ENCODE results near the gene GRIN3B.

The GRIN3B gene

GRCh38 chr19:1041835-1042685 lies 41.8 kb downstream of the GRIN3B start:
- Mint-ChIP-seq H3K9me3 (no peaks in the 10 kb centered on the region), H3K4me3 (no peak overlapping the region), H3K27me3 (ENCODE audit: low read depth, poor library complexity) (peaks cover 3% of the 10 kb centered on the region), H3K27ac (no peak overlapping the region), H3K4me1 (peaks cover 29% of the 10 kb centered on the region), H3K36me3 (ENCODE audit: low read depth) (peaks cover 18% of the 10 kb centered on the region)
- DNase-seq: no peak
- no peak for TF ChIP-seq CTCF (IDR thresholded peaks at IDR 0.05)

GRCh38 chr19:1042689-1043511 lies 42.7 kb downstream of the GRIN3B start:
- H3K36me3 Mint-ChIP-seq (ENCODE audit: low read depth): peaks cover 11% of the 10 kb centered on the region
- H3K4me3 Mint-ChIP-seq: no peak overlapping the region
- no peak overlapping the region for H3K27ac Mint-ChIP-seq
- no peak for TF ChIP-seq CTCF (IDR thresholded peaks at IDR 0.05)
- H3K27me3 Mint-ChIP-seq (ENCODE audit: low read depth, poor library complexity): peaks cover 3% of the 10 kb centered on the region
- no peaks in the 10 kb centered on the region for H3K9me3 Mint-ChIP-seq
- peaks cover 29% of the 10 kb centered on the region for H3K4me1 Mint-ChIP-seq
- DNase-seq: no peak

GRCh38 chr19:1045247-1045603 lies 45.0 kb downstream of the GRIN3B start:
- Mint-ChIP-seq H3K27me3 (ENCODE audit: low read depth, poor library complexity) (peaks cover 3% of the 10 kb centered on the region), H3K27ac (peak overlapping the region; percentile 36), H3K9me3 (no peaks in the 10 kb centered on the region), H3K4me3 (no peak overlapping the region), H3K36me3 (ENCODE audit: low read depth) (no peaks in the 10 kb centered on the region), H3K4me1 (peaks cover 13% of the 10 kb centered on the region)
- peak; percentile 75 for DNase-seq
- no peak for TF ChIP-seq CTCF (IDR thresholded peaks at IDR 0.05)

GRCh38 chr19:1046117-1046626 lies 46.0 kb downstream of the GRIN3B start:
- no peaks in the 10 kb centered on the region for H3K9me3 Mint-ChIP-seq
- no peak overlapping the region for H3K27ac Mint-ChIP-seq
- TF ChIP-seq CTCF (IDR thresholded peaks at IDR 0.05): no peak
- peaks cover 3% of the 10 kb centered on the region for H3K27me3 Mint-ChIP-seq (ENCODE audit: low read depth, poor library complexity)
- no peak overlapping the region for H3K4me3 Mint-ChIP-seq
- no peak for DNase-seq
- no peaks in the 10 kb centered on the region for H3K36me3 Mint-ChIP-seq (ENCODE audit: low read depth)
- H3K4me1 Mint-ChIP-seq: peaks cover 5% of the 10 kb centered on the region

- Mint-ChIP-seq H3K36me3 (ENCODE audit: low read depth) (no peaks in the 10 kb centered on the region), H3K9me3 (no peaks in the 10 kb centered on the region), H3K27ac (no peak overlapping the region), H3K4me1 (peaks cover 10% of the 10 kb centered on the region), H3K4me3 (no peak overlapping the region), H3K27me3 (ENCODE audit: low read depth, poor library complexity) (peaks cover 3% of the 10 kb centered on the region)
- no peak for TF ChIP-seq CTCF (IDR thresholded peaks at IDR 0.05)
- DNase-seq: no peak
Measured at GRCh38 chr19:1046836-1047695, 46.8 kb downstream of the GRIN3B start.

Measured in nephron progenitor cell (in vitro differentiated cells).